Right renal pelvis (tissue), 4 donors: Measurements from ENCODE around the gene SPDEF. TPM values are rescaled to one million over a fixed set of nuclear protein-coding genes. Genes with fewer than 3 reads are reported as not detected.

ENCODE experiments used
- DNase-seq, 4 donors: peaks; one replicate each; pipeline ENCODE4 v3.0.0-alpha.2; 2013; ENCODE audit warnings: low read depth in 4 of 4, low spot score in 3 of 4, missing footprints in 1 of 4
- polyA plus RNA-seq, 4 donors: library from polyadenylated mRNA; unstranded; fragments of 120-200 nt; gene quantifications; one replicate each; pipeline ENCODE4 v1.2.1, GENCODE V29; 2013; ENCODE audit not compliant: insufficient read length in 4 of 4

Gene SPDEF
- polyA plus RNA-seq, 4 donors: 0.14 to 0.19 TPM; not detected in 2

- no peak for DNase-seq
Observed at GRCh38 chr6:34490390-34491090, 65.6 kb downstream of the SPDEF start.

GRCh38 chr6:34489207-34489805 is 66.8 kb downstream of the SPDEF start:
- DNase-seq: no peak

Other genes with a start within 250 kb of the SPDEF start
- gene NUDT3, start 163.7 kb downstream of the SPDEF start, polyA plus RNA-seq: 10 to 100 TPM; 17.9 to 21.2 (median 20.2) TPM
- 1,000 to 10,000 TPM; 1,155 to 1,382 (median 1,236) TPM for gene RPS10, start 130.3 kb downstream of the SPDEF start, polyA plus RNA-seq
- gene PACSIN1, start 90.3 kb downstream of the SPDEF start, polyA plus RNA-seq: under 1 TPM; 0.72 to 0.97 (median 0.82) TPM
- 10 to 100 TPM; 52.2 to 53.1 (median 52.7) TPM for gene ILRUN, start 140.4 kb upstream of the SPDEF start, polyA plus RNA-seq
- gene SNRPC, start 201.2 kb upstream of the SPDEF start, polyA plus RNA-seq: 100 to 1,000 TPM; 130 to 165 (median 152) TPM
- 10 to 100 TPM; 13.5 to 15.4 (median 14.2) TPM for gene BLTP3A, start 235.8 kb upstream of the SPDEF start, polyA plus RNA-seq